Fibroblast of skin of scalp (primary cell): ENCODE results near the gene ANKIB1.
A peak's percentile ranks its signal among the peaks of the same experiment; 100 is the strongest.
"Not testable (repeated sequence)": the region's sequence is repeated elsewhere in the genome, so short reads cannot be mapped to it uniquely, and the experiment has no call there.

ENCODE experiments used
- DNase-seq: peaks from one replicate; pipeline ENCODE4 v3.0.0-alpha.2; 2013

The ANKIB1 gene

DNA sequence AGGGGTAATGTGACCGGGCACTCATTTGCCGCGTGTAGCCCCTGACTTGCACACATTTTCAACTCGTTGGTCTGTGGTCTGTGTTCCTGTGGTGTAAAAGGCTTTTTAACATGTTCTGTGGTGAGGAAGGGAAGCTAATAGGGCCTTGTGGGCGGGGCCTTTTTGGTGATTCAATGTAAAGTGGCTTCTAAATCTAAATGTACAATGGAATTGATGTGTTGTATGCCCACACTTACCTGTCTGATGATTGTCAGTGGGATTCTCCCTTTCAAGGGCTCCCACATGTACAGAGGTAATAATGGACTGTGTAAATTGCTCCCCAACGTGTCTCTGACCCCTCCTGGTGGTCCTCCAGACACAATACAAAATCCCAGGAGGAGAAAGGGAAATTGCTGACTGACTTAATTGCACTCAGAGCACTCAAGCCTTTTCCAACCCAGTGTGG is 158.4 kb downstream of the ANKIB1 start:
- no peak for DNase-seq

DNA sequence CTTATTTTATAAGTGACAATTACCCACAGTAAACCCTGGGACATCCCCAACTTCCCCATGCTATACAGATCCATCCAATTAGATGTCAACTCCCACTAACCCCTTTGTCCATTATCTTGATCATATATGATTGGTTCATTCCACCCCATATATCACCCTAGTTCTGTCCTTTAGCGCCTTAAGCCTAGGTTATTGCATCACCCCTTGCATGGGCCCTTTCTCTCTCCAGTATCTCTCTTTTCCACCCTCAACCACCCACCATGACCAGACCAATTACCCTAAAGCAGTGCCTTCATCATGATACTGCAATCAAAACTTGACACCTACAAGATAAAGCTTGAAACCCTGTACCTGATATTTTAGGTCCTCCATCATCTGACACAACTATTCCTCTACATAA is 163.6 kb downstream of the ANKIB1 start:
- no peak for DNase-seq

DNA sequence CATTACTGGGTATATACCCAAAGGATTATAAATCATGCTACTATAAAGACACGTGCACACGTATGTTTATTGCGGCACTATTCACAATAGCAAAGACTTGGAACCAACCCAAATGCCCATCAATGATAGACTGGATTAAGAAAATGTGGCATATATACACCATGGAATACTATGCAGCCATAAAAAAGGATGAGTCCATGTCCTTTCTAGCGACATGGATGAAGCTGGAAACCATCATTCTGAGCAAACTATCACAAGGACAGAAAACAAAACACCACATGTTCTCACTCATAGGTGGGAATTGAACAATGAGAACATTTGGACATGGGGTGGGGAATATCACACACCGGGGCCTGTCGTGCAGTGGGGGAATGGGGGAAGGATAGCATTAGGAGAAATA is 164.4 kb downstream of the ANKIB1 start:
- not testable (repeated sequence) for DNase-seq

DNA sequence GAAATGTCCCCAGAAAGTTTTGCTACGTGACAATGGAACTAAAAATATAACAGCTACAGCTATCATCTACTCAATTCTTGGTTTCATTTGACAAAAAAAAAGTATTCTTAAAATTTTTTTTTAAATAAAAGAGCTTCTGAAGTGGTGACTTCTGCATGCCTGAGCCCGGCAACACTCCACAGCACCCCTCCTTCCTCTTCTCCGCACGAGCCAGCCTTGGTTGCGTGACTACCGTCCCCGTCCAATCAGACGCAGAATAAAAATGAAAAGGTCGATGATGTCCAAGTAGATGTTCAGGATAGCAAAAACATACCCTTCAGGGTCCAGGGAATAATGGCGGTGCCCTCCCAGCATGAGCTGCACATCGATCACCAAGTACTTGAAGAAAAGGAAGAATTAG is 167.0 kb downstream of the ANKIB1 start:
- no peak for DNase-seq

DNA sequence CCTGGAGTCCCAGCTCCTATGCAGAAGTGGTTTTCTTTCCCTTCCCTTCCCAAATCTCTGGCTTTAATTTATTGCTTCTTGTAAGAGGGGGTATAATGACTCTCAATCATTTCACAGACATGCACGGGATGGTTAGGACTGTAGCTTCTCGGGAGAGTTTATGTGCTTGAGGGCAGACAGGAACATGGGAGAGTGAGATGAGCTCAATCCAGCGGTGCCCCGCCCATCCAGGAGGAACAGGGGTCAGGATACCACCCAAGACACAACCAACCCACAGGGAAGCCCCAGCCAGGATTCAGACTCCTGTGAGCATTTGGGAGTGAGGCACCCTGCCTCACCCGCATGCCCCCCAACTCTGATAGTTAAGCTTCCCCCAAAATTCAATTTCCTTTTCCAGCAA is 167.8 kb downstream of the ANKIB1 start:
- DNase-seq = no peak

DNA sequence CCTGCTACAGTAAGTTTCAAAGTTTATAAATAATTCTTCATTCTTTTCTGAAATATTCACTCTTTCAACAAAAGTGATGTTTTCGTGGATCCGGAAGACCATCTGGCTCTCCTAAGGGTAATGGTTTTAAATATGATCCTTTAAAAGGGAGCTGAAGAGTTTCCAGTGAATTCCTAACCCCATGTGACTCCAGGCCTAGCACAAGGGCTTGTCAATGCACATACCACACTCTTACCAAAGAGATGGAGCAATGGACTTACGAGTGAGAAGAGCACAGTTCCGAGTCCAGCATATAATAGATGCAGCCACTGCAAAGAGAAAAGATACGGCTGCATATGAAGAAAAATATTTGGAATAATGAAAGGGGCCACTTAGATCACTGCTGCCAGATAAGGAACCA is 169.5 kb downstream of the ANKIB1 start:
- no peak for DNase-seq

DNA sequence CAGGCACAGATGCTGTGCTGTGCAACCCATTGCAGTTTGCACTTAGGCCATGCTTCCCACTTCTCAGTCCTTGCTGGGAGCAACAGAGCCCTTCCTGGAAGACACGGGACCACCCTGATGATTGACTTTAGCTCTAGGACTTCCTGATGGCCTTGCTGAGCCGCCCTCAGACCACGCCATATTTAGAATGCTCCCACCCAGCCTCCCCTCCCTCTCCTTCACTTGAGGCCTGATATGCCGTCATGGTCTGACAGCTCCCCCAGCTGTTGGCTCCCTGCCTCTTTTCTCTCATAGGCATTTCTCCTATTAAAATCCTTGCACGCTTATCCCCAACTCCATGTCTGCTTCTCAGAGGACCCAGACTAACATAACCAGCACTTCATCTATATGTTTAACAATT is 172.1 kb downstream of the ANKIB1 start:
- DNase-seq = no peak

DNA sequence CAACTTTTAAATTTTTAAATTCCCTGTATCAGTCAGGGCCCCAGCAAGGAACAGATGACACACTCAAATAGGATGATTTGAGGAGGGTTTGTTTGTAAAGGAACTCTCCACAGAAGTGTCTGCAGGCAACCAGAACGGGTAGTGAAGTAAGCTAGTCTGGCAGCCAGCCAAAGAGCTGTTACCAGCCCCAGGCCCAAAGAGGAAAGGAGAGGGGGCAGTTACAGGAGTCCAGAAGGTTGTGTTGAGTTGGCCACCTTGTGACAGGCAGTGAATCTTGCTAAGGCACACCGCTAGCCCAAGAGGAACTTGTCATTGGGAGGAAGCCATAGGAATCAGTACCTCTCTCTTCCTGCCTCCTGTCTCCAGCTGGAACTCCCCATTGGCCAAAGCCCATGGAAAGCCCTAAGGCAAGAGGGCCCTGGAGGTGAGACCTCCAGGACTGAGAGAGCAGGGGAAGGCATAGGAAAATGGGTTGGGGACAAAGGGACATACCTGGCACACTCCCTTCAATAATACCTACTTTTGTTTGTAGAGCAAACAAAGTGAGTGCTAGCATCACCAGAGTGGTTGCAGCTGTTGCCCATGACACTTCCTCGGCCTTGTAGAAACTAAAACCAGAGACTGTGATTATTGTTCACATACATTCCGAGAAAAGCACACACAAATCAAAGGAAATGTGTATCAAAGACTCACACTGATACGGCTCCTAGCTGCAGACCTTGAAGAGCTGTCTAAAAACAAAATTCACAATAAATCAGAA is 176.1 kb downstream of the ANKIB1 start:
- no peak for DNase-seq

DNA sequence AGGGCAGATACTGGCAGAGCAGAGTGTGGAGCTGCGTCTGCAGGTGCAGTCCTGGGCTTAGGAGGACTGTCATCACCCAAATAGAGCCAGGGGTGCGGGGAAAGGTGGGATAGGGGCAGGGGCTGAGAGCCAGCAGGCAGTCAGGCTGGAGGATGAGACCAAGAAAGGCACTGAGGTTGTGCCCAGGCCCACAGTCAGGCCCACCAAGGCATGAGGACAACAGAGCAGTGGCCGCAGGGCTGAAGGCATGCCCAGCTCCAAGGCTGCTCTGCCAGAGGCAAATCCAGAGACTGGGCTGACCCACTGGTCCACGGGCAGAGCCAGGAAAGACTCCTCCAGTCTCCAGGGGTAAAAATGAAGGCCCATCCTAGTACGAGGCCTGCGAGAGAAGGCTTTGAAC is 177.2 kb downstream of the ANKIB1 start:
- DNase-seq = no peak

DNA sequence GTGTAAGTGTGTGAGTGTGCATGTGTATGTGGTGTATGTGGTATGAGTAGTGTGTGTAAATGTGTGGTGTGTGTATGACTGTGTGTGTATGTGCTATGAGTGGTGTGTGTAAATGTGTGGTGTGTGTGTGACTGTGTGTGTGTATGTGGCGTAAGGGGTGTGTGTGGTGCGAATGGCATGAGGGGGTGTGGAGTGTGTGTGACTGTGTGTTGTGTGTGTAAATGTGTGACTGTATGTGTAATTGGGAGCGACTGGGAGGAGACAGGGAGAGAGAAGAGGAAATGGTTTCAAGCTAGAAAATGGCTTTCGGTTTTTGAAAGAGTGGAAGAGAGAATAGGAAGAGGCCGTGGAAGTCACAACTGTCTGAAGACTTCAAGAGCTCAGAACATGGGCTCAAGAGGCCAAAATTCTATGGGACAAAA is 177.9 kb downstream of the ANKIB1 start:
- no peak for DNase-seq

DNA sequence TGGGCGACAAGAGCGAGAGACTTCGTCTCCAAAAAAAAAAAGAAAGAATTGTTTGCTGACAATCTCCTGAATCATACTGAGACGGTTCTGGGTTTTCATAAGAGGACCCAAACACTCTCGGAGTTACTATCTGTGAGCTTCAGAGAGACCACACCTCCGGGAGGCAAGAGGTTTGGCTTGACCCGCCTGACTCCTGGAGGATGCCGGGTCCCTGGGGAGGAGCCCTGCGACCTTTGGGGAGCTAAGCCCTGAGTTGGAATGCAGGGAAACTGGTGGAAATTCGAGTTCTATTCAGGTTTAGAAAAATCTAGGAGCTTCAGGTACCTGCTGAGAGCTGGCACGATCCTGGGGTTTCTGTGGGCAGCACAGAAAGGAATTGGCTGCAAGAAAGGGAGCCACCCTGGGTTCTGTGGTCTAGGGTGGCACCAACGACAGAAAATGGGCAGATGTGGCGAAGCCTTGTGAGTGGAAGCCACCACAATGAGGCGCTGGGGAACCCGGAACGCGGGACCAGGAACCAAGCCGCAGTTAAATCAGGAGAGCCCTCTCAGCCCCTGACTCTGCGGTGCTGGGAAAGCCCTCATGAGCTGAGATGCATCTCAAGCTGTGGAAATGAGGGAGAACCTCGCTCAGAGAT is 179.7 kb downstream of the ANKIB1 start:
- DNase-seq = no peak

DNA sequence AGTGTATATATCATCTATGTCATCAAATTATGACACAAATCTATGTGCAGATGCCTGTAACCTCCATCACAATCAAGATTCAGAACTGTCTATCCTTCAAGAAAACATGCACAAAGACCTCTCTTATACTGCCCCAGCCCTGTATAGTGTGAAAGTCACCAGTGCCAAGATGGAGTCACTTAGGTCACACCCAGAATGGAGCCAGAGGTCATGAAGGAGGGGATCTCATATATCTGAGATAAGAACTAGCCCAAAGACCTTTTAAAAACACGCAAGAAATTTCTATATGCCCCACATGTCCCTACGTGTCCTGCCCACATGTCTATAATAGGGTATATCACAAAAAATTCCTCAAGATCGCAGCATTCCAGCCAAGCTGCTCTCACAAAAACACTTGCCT is 181.4 kb downstream of the ANKIB1 start:
- no peak for DNase-seq

DNA sequence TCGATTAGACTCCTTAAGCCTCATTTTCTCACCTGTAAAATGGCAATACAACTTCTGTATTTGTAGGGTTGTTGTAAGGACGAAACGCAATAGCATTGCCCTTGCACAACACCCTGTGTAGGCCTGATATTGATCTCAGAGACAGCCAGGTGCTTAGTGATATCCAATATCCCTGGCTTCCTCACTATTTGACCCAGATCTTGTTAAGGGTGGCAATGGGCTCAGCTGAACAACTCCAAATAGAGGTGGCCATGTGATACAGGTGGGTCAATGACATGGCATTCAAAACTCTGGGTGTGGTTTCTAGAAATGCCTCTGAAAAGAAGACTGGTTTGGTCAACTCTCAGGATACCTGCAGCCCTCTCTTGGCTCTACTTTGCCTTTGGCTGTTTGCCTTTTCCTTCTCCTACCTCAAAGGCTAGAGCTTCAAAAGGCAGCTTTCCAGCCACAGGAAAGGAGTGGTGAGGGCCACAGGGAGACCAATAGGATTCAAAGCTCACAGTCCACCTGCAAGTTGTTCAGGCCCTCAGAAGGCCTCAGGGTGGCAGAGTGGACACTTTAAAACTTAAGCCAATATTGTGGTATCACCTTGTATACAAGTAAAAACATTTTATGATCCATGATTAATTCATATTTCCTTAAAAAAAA is 186.6 kb downstream of the ANKIB1 start:
- no peak for DNase-seq

DNA sequence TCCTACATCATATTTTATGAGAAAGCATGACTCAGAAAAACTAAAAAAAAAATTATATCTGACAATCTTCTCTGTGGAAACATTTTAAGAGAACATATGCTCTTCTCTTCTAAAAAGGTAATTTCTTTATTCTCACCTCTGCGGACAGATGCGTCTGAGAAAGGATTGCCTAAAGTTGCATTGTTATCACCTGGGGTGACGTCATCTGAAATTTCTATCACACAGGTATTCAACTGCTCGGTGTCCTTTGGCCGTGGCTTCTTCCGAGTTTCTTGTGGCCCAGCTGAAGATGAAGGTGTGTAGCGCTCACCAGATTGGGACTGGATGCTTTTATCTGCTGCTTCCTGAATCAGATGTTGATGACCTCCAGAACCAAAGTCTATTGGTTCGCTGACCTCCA is 187.2 kb downstream of the ANKIB1 start:
- DNase-seq = no peak

DNA sequence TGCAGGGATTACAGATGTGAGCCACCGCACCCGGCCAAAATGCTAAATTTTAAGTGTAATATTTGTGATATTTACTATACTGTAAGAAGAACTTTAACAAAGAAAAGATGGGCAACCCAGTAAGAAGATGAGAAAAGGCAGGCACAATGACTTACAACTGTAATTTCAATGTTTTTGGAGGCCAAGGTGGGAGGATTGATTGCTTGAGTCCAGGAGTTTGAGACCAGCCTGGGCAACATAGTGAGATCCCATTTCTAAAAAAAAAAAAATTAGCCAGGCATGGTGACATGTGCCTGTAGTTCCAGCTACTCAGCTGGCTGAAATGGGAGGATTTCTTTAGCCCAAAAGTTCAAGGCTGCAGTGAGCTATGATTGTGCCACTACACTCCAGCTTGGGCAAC is 189.8 kb downstream of the ANKIB1 start:
- no peak for DNase-seq

DNA sequence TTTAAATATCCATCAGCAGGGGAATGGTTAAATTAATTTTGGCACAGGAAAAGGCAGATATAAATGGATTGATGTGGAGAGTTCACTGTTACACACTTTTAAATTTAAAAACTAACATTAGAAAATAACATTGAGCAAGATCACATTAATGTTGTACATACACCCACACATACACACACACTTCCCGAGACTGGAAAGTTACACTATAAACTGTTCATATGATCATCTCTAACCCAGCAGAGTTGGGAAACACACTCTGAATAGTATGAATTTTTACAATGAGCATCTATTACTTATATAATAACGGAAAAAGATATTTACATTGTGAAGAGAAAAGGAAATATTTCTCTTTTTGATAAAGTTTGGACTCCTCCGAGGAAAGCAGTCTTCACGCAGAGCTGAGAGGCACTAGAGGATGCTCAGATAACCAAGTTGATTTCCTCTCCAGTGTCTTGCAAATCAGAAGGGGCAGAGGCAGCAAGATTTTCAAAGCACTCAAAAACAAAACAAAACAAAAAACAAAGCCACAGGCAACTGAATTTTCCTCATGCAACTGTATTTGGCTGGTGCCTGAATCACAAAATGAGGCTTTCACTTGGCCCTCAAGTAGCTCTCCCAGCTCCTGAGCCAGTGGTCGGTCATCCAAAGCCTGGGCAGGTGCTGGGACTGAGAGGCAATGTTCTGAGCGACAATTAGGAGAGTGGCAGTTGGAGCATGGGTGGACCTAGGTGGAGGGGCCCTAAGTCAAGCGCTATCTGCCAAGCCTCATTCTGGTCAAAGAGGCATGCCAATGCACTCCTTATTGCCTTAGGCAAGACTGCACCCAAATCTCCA is 191.1 kb downstream of the ANKIB1 start:
- no peak for DNase-seq

DNA sequence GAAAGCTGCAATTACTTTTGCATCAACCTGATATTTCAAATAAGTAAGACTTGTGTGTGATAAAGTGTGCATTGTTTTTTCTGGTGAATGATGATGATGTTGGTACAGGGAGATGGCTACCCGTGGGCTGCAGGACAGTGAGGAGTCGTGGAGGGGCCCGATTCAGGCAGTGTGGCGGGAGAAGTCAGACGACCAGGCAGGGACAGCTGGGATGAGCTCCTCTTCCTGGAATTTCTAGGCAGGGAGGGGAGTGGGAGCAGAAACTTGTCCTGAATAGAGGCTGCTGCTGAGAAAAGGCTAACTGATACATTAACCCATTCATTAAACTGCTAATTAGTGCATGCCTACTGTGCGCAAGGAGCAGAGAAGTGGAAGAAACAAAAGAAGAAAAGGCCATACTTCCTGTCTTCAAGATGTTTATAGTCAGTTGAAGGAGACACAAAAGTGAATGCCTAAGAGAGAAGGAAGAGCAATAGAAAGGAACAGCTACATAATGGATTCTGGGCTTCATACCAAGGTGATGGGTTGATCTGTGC is 192.2 kb downstream of the ANKIB1 start:
- DNase-seq = no peak

DNA sequence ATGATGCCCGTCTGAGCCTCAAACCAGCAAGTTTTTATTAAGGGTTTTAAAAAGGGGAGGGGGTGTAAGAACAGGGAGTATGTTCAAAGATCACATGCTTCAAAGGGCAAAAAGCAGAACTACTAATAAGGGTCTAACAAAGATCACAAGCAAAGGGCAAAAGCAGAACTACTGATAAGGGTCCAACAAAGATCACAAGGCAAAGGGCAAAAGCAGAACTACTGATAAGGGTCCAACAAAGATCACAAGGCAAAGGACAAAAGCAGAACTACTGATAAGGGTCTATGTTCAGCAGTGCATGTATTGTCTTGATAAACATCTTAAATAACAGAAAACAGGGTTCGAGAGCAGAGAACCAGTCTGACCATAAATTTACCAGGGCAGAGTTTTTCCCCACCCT is 196.9 kb downstream of the ANKIB1 start:
- not testable (repeated sequence) for DNase-seq

DNA sequence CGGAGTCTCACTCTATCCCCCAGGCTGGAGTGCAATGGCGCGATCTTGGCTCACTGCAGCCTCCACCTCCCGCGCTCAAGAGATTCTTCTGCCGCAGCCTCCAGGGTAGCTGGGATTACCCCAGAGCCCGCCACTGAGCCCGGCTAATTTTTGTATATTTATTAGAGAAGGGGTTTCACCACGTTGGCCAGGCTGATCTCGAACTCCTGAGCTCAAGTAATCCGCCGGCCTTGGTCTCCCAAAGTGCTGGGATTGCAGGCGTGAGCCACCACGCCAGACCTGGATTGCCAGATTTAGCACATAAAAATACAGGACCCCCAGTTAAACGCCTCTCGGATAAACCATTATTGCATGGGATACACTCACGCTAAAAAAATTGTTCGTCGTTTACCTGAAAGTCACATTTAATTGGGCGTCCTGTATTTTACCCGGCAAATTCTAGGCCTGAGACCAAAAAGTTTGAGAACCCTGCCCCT is 201.1 kb downstream of the ANKIB1 start:
- DNase-seq = no peak

DNA sequence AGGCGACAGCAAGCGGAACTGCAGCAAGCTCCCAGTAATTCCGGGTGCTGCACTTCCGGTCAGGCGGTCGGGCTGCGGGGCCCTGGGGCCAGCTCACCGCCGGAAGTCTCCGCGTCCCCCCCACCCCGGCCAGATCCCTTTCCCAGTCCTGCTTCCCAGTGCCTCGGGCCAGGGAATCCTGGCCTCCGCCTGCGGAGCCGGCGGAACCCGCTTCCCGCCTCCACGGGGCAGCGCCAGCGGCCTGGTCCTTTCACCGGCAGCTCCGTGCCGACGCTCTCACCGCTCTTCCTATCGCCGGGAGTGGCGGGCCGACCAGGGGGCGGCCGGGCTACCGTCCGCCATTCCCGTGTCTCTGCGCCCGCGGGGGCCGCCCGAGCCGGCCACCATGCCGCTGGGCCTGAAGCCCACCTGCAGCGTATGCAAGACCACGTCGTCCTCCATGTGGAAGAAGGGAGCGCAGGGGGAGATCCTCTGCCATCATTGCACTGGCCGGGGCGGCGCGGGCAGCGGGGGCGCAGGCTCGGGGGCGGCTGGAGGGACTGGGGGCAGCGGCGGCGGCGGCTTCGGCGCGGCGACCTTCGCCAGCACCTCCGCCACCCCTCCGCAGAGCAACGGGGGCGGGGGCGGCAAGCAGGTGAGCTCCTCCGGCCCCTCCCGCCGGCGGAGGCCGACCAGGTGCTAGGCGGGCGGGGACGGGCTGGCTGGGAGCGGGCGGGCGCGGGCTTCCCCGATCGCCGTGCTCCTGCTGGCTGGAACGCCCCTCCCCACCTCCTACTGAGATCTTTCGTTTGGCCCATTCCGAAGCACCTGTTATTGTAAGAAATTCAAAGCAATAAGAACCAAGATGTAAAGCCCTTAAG is 201.8 kb downstream of the ANKIB1 start, which contains the start of gene GATAD1:
GATAD1 (plus strand) TSS at position 138 of the 860 bp plus-strand sequence; CDS start at position 386, 248 bp downstream.
- peak; percentile 93 for DNase-seq

DNA sequence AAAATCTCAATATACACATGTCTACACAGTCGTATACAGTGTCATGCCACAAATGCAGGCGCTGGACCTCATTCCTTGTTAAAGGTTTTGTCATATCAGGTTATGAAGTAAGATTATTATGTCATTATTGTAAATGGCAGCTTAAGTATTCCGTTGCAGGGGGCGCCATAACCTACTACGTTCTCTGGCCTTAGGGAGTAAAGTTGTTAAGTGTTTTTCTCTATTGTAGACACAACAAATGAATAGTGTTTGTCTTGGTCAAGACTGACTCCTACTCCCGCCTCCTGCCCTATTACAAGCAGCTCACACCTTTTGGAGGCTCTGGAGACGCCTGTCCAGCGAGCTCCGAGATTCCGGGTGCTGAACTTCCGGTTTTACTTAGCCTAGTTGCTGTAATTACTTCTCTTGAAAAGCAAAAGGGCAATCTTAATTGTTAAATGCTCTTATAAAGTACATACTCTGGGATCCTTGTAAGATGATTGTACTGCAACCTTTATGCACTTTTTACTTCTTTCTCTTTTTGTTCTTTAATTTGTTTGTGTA is 202.5 kb downstream of the ANKIB1 start:
- peak; percentile 48 for DNase-seq
